Endothelial cell of umbilical vein (primary cell): ENCODE measurements around the gene PRKCI. TPM values are rescaled to one million over a fixed set of nuclear protein-coding genes. Genes with fewer than 3 reads are reported as not detected.

Experiments
- BruUV-seq: library from RNA; stranded (reverse); fragments of 400-500 nt; replicated peaks from 2 replicates; lab custom pipeline; 2021; lab: Mats Ljungman, UMichigan
- CTCF ChIA-PET: fragments of 300-600, 350-600 bp; sonication (Branson Sonifier 250); formaldehyde crosslinking; loops from one replicate; lab custom pipeline; 2021; ENCODE audit warnings: antibody characterized with exemption, inconsistent platforms; lab: Charles Lee
- POLR2A ChIA-PET: fragments of 300-600, 350-600 bp; sonication (Branson Sonifier 250); formaldehyde crosslinking; loops from one replicate; lab custom pipeline; 2021; ENCODE audit warnings: antibody characterized with exemption, inconsistent platforms; lab: Charles Lee
- DNase-seq: peaks from one replicate; pipeline ENCODE4 v3.0.0-alpha.2; 2011; ENCODE audit warnings: low read depth, low spot score
- FAIRE-seq: peaks from 2 replicates; lab custom pipeline; 2011; peaks lifted over from hg19 to GRCh38; lab: Jason Lieb, UNC
- H2AFZ ChIP-seq: 2 replicates; pipeline ENCODE4 v1.6.0; 2012; ENCODE audit warnings: low read depth, low read length, control low read depth, inconsistent platforms
- H3K27ac ChIP-seq: 2 replicates; pipeline ENCODE4 v1.5.1; 2011; ENCODE audit warnings: low read depth, mild to moderate bottlenecking, control low read depth, low read length, moderate library complexity; ENCODE audit not compliant: insufficient read depth
- H3K27me3 ChIP-seq, 2 experiments: 2 replicates each; pipeline versions ENCODE4 v1.6.0 to v1.6.1; 2011; ENCODE audit warnings: low read length in 2 of 2, mixed read lengths in 1 of 2; ENCODE audit not compliant: control insufficient read depth in 2 of 2, insufficient read depth in 2 of 2
- H3K36me3 ChIP-seq, 2 experiments: 2 replicates in 1 of 2; 3 replicates in 1 of 2; pipeline ENCODE4 v1.5.1; 2011; ENCODE audit warnings: low read length in 2 of 2, mild to moderate bottlenecking in 1 of 2, moderate library complexity in 1 of 2; ENCODE audit not compliant: control insufficient read depth in 2 of 2, insufficient read depth in 2 of 2; ENCODE audit errors: extremely low read depth in 1 of 2
- H3K4me1 ChIP-seq: 3 replicates; pipeline ENCODE4 v1.5.1; 2011; ENCODE audit warnings: mild to moderate bottlenecking, low read length; ENCODE audit not compliant: control insufficient read depth, insufficient read depth; ENCODE audit errors: extremely low read depth
- H3K4me2 ChIP-seq: 2 replicates; pipeline ENCODE4 v1.6.1; 2011; ENCODE audit warnings: low read length, control low read depth, mixed read lengths; ENCODE audit not compliant: insufficient read depth
- H3K4me3 ChIP-seq, 3 experiments: fragments of 200-600 bp in 1 of 3; sonication (generic), shearing (Covaris generic) in 1 of 3; replicated peaks in 1 of 3; 2 replicates each; pipeline ENCODE4 v1.5.1; 2011 to 2016; ENCODE audit warnings: control low read depth in 3 of 3, low read length in 3 of 3, mild to moderate bottlenecking in 2 of 3, inconsistent platforms in 1 of 3, low read depth in 1 of 3, moderate library complexity in 1 of 3; ENCODE audit not compliant: insufficient read depth in 1 of 3
- H3K79me2 ChIP-seq: 2 replicates; pipeline ENCODE4 v1.6.0; 2012; ENCODE audit warnings: low read length, inconsistent platforms; ENCODE audit not compliant: control insufficient read depth, insufficient read depth
- H3K9ac ChIP-seq: replicated peaks from 2 replicates; pipeline ENCODE3; 2011; ENCODE audit warnings: low read length, control low read depth; ENCODE audit not compliant: insufficient read depth; ENCODE audit errors: extremely low read depth
- H3K9me1 ChIP-seq: replicated peaks from 3 replicates; pipeline ENCODE4 v1.6.0; 2011; ENCODE audit warnings: mild to moderate bottlenecking, low read length; ENCODE audit not compliant: control insufficient read depth, insufficient read depth; ENCODE audit errors: extremely low read depth
- H3K9me3 ChIP-seq: replicated peaks from 2 replicates; pipeline ENCODE4 v1.5.1; 2012; ENCODE audit warnings: low read length, inconsistent platforms; ENCODE audit not compliant: control insufficient read depth, insufficient read depth
- H4K20me1 ChIP-seq: replicated peaks from 2 replicates; pipeline ENCODE3; 2011; ENCODE audit warnings: mild to moderate bottlenecking, low read length; ENCODE audit not compliant: control insufficient read depth, insufficient read depth; ENCODE audit errors: extremely low read depth
- CTCF ChIP-seq, 2 donors: IDR thresholded peaks; 1 replicate in 1 of 2; 2 replicates in 1 of 2; pipeline ENCODE4 v1.5.1; 2011; ENCODE audit warnings: low read length in 2 of 2, mild to moderate bottlenecking in 2 of 2, moderate library complexity in 2 of 2, control low read depth in 1 of 2, inconsistent platforms in 1 of 2, low read depth in 1 of 2; ENCODE audit not compliant: insufficient read depth in 1 of 2; ENCODE audit errors: extremely low read depth in 1 of 2
- EZH2 ChIP-seq: IDR thresholded peaks from 2 replicates; pipeline ENCODE4 v1.6.1; 2012; ENCODE audit warnings: borderline replicate concordance, low read depth, mild to moderate bottlenecking, moderate library complexity, low read length, inconsistent platforms; ENCODE audit not compliant: severe bottlenecking
- FOS ChIP-seq: IDR thresholded peaks from 2 replicates; pipeline ENCODE4 v1.6.1; 2011; ENCODE audit warnings: mild to moderate bottlenecking, low read length, moderate library complexity, borderline replicate concordance; ENCODE audit not compliant: insufficient read depth
- GATA2 ChIP-seq: IDR thresholded peaks from 2 replicates; pipeline ENCODE4 v1.7.0; 2011; ENCODE audit warnings: low read depth, mild to moderate bottlenecking, moderate library complexity, mixed read lengths, low read length; ENCODE audit not compliant: insufficient read length, insufficient read depth
- JUN ChIP-seq: IDR thresholded peaks from 2 replicates; pipeline ENCODE4 v1.6.1; 2011; ENCODE audit warnings: borderline replicate concordance, low read depth; ENCODE audit not compliant: insufficient read length, insufficient read depth
- MAX ChIP-seq: IDR thresholded peaks from 2 replicates; pipeline ENCODE4 v1.6.1; 2011; ENCODE audit not compliant: insufficient read depth, insufficient read length
- MYC ChIP-seq: IDR thresholded peaks from one replicate; pipeline ENCODE4 v1.6.1; 2011; ENCODE audit warnings: mild to moderate bottlenecking, low read depth, low read length
- POLR2A ChIP-seq: IDR thresholded peaks from 2 replicates; pipeline ENCODE4 v1.6.1; 2012; ENCODE audit warnings: low read depth, mild to moderate bottlenecking, control low read depth, low read length
- POLR2AphosphoS5 ChIP-seq: IDR thresholded peaks from 2 replicates; pipeline ENCODE4 v1.6.1; 2012; ENCODE audit warnings: low read depth, mild to moderate bottlenecking, control low read depth, low read length, moderate library complexity; ENCODE audit not compliant: insufficient read depth
- dilution Hi-C: fragments of 300-500 bp; cut with MboI; formaldehyde crosslinking; loops from one replicate; pipeline ENCODE4 v1.15.0; 2019; ENCODE audit warnings: low sequenced_read_pairs; ENCODE audit not compliant: extremely low pct_ligation_motif_present
- intact Hi-C: fragments of 100-400 bp; cut with micrococcal nuclease; formaldehyde crosslinking; loops from one replicate; pipeline ENCODE4 v1.10.0; 2022
- polyA plus RNA-seq, 4 experiments: library from polyadenylated mRNA; depleted of rRNA in 3 of 4; stranded (reverse) in 3 of 4; unstranded in 1 of 4; fragments of >200 nt; gene quantifications; 2 replicates each; pipeline versions ENCODE4 v1.2.1 to v1.2.3, GENCODE V29; 2011 to 2012; ENCODE audit warnings: missing spikeins in 1 of 4
- total RNA-seq: library from RNA; stranded (reverse); gene quantifications from 2 replicates; pipeline ENCODE4 v1.2.3, GENCODE V29; 2021

The PRKCI gene
- total and polyA plus RNA-seq, 2 donors (not counting 3 experiments of a cell fraction or from before 2014, with no cell fraction given) = 7.1 to 23.9 TPM

- FAIRE-seq (no peak), DNase-seq (no peak)
- CTCF ChIA-PET = no interaction called here
- Histone ChIP-seq H3K9me1 (no peaks in the 10 kb centered on the region), H2AFZ (no peak overlapping the region), H3K27me3 (no peaks in the 10 kb centered on the region), H3K4me3 (no peak overlapping the region), H3K9me3 (no peaks in the 10 kb centered on the region), H4K20me1 (no peaks in the 10 kb centered on the region), H3K9ac (no peak overlapping the region), H3K79me2 (no peaks in the 10 kb centered on the region), H3K27ac (no peak overlapping the region), H3K4me1 (no peaks in the 10 kb centered on the region), H3K36me3 (peaks cover 0 to 2% of the 10 kb centered on the region in 2 experiments), H3K4me2 (no peak overlapping the region)
- intact Hi-C loops (no loop called here), dilution Hi-C loops (no loop called here)
- no TSS peak for BruUV-seq
- TF ChIP-seq JUN (no peak), MYC (no peak), MAX (no peak), EZH2 (no peak), POLR2AphosphoS5 (no peak), FOS (no peak), POLR2A (no peak), CTCF (IDR thresholded peaks at IDR 0.05; ENCODE audit: extremely low read depth in 1 of 2, insufficient read depth in 1 of 2, low read depth in 1 of 2, low read length in 2 of 2) (no peak), GATA2 (no peak)
- POLR2A ChIA-PET = no interaction called here
Observed at GRCh38 chr3:170240671-170241070, 18.4 kb downstream of the PRKCI start.
